Neural crest cell (in vitro differentiated cells): Measurements from ENCODE around the gene KRT73. TPM values are rescaled to one million over a fixed set of nuclear protein-coding genes. Genes with fewer than 3 reads are reported as not detected.

Experiments
- DNase-seq: peaks from one replicate; pipeline ENCODE4 v3.0.0; 2021; ENCODE audit warnings: low read depth, mixed read lengths, low spot score
- H3K27ac Mint-ChIP-seq: one replicate; pipeline ENCODE4 v1.8.0; 2021; ENCODE audit warnings: mild to moderate bottlenecking, mixed read lengths; ENCODE audit not compliant: unreplicated experiment
- H3K27me3 Mint-ChIP-seq: 2 replicates; pipeline ENCODE4 v1.8.0; 2021; ENCODE audit warnings: low read depth, mild to moderate bottlenecking, mixed read lengths
- H3K36me3 Mint-ChIP-seq: 2 replicates; pipeline ENCODE4 v1.8.0; 2021; ENCODE audit warnings: low read depth, mild to moderate bottlenecking, mixed read lengths
- H3K4me1 Mint-ChIP-seq: 2 replicates; pipeline ENCODE4 v1.8.0; 2021; ENCODE audit warnings: mixed read lengths
- H3K4me3 Mint-ChIP-seq: one replicate; pipeline ENCODE4 v1.8.0; 2021; ENCODE audit warnings: mild to moderate bottlenecking, mixed read lengths
- H3K9me3 Mint-ChIP-seq: 2 replicates; pipeline ENCODE4 v1.8.0; 2021; ENCODE audit warnings: mixed read lengths
- CTCF ChIP-seq: fragments of 200-600 bp; sonication (generic); conservative IDR thresholded peaks from 2 replicates; pipeline ENCODE4 v1.5.0; 2021; ENCODE audit warnings: antibody characterized with exemption, mild to moderate bottlenecking
- total RNA-seq: library from RNA; stranded (reverse); gene quantifications from 2 replicates; pipeline ENCODE4 v1.2.1, GENCODE V29; 2021

The KRT73 gene
- total RNA-seq, 1 donor from 2014 or later, result not detected

GRCh38 chr12:52630008-52630500 is 11.7 kb upstream of the KRT73 start:
- H3K9me3 Mint-ChIP-seq, result no peaks in the 10 kb centered on the region
- TF ChIP-seq CTCF, result no peak
- H3K4me1 Mint-ChIP-seq, result no peaks in the 10 kb centered on the region
- peaks cover 29% of the 10 kb centered on the region for H3K27me3 Mint-ChIP-seq
- no peak overlapping the region for H3K4me3 Mint-ChIP-seq
- H3K36me3 Mint-ChIP-seq, result no peaks in the 10 kb centered on the region
- no peak overlapping the region for H3K27ac Mint-ChIP-seq
- DNase-seq, result no peak

- Mint-ChIP-seq H3K4me3 (no peak overlapping the region), H3K4me1 (no peaks in the 10 kb centered on the region), H3K36me3 (no peaks in the 10 kb centered on the region), H3K9me3 (no peaks in the 10 kb centered on the region), H3K27me3 (peaks cover 34% of the 10 kb centered on the region), H3K27ac (no peak overlapping the region)
- no peak for DNase-seq
- no peak for TF ChIP-seq CTCF
Measured at GRCh38 chr12:52629281-52630007, 11.1 kb upstream of the KRT73 start.

- H3K4me3 Mint-ChIP-seq, result no peak overlapping the region
- H3K27me3 Mint-ChIP-seq, result peaks cover 35% of the 10 kb centered on the region
- no peaks in the 10 kb centered on the region for H3K9me3 Mint-ChIP-seq
- no peak for TF ChIP-seq CTCF
- no peaks in the 10 kb centered on the region for H3K36me3 Mint-ChIP-seq
- no peaks in the 10 kb centered on the region for H3K4me1 Mint-ChIP-seq
- H3K27ac Mint-ChIP-seq, result no peak overlapping the region
- no peak for DNase-seq
Measured at GRCh38 chr12:52628841-52629240, 10.5 kb upstream of the KRT73 start.

GRCh38 chr12:52628111-52628507 is 9.8 kb upstream of the KRT73 start:
- Mint-ChIP-seq H3K9me3 (no peaks in the 10 kb centered on the region), H3K27me3 (peaks cover 33% of the 10 kb centered on the region), H3K36me3 (no peaks in the 10 kb centered on the region), H3K4me3 (no peak overlapping the region), H3K4me1 (no peaks in the 10 kb centered on the region), H3K27ac (no peak overlapping the region)
- TF ChIP-seq CTCF, result no peak
- no peak for DNase-seq

GRCh38 chr12:52627395-52628110 is 9.2 kb upstream of the KRT73 start:
- peaks cover 30% of the 10 kb centered on the region for H3K27me3 Mint-ChIP-seq
- no peak for TF ChIP-seq CTCF
- no peaks in the 10 kb centered on the region for H3K9me3 Mint-ChIP-seq
- H3K27ac Mint-ChIP-seq, result no peak overlapping the region
- H3K4me3 Mint-ChIP-seq, result no peak overlapping the region
- peaks cover 5% of the 10 kb centered on the region for H3K4me1 Mint-ChIP-seq
- H3K36me3 Mint-ChIP-seq, result no peaks in the 10 kb centered on the region
- DNase-seq, result no peak
